ENCODE data around the gene KCTD17.
A peak's percentile ranks its signal among the peaks of the same experiment; 100 is the strongest.

The KCTD17 gene

GRCh38 chr22:37083914-37084313 lies 32.4 kb downstream of the KCTD17 start:
- no peak for DNase-seq

DNA sequence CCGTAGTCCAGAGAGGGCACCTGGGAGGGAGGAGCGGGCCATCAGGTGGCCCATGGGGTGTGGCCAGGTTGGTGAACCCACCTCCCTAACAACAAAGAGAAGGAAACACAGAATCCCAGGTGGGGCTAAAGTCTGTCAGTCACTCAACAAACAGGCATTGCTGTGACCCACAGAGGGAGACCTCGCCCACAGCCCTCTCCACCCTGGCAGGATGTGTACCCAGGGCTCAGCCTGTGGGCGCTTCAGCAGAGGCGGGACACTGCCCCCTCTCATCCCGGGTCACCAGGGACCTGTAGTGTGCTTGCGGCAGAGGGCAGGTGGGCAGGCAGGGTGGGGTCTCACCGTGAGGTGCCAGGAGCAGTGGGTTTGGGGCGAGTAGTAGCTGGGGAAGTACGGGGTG lies 32.8 kb downstream of the KCTD17 start:
- DNase-seq: no peak

GRCh38 chr22:37086184-37086583 lies 34.6 kb downstream of the KCTD17 start:
- no peak for DNase-seq

DNA sequence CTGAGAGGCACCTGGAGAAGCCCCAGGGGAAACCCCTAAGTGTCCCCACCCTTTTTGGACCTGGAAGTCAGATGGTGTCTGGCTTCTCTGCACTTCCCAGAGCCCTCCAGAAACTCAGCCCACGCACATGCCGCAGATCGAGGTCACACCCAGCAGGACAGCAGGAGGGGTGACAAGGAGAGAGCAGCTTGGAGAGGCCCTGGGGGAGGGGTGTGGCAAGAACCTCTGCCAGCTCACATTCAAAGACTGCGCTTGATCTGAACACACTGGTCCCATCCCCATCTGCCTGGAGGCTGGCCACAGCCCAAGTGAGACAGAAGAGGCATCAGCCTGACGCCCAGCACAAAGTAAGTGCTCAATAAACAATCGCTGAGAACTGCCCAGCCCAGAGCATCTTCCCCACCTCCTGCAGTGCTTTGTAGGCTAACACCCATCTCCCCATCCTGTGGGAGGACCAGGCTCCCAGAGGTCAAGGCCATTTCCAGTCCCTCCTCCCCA lies 36.6 kb downstream of the KCTD17 start:
- DNase-seq: peak; percentile 24

GRCh38 chr22:37088750-37089408 lies 37.3 kb downstream of the KCTD17 start:
- DNase-seq: no peak

DNA sequence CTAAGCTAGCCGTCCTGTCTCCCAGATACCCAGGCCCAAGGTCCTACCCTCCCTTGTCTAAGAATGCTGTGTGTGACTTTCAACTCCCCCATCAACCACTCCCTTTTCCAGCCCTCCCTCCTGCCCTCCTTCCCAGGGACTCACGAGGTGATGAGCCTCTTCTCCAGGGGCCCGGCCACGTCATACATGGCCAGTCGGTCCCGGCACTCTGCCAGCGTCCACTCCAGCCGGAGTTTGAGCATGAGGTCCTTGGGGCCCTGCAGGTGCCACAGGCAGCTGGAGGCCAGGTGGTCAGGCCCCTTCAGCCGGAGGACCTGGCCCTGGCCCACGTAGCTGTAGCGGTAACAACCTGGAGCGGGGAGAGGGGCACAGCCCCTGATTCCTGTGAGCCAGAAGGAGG lies 37.9 kb downstream of the KCTD17 start:
- DNase-seq: no peak

DNA sequence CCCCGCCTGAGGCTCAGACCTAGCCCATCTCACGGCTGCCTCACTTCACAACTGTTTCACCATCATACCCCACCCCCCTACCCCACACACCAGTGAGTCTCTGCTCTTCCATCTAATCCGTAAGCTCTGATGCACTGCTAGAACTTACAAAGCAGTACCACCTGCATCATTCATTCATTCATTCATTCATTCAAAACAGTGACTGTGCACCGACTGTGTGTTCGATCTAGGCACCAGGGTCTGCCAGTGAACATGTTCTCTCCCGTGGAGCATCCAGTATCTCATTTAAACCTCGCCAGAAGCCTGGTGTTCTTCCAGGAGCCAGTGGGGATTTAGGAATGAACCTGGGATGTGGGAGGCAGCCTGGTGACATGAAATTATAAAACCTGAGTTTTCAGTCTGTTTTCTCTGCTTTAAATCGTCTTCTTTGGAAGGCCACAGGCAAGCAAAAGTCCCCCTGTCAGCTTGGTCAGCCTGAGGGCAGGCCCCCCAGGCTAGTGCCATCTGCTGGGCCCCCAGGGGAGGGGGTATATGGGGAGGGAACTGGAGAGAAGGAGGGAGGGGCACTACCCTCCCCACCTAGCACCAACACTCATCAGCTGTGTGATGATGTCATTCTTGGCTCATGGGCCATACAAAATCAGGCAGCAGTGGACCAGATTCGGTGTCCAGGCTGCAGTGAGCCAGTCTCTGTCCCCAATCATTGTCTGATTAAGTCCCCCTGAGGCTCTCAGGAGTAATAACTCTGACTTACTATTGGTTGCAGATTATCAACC lies 39.6 kb downstream of the KCTD17 start:
- DNase-seq: no peak

DNA sequence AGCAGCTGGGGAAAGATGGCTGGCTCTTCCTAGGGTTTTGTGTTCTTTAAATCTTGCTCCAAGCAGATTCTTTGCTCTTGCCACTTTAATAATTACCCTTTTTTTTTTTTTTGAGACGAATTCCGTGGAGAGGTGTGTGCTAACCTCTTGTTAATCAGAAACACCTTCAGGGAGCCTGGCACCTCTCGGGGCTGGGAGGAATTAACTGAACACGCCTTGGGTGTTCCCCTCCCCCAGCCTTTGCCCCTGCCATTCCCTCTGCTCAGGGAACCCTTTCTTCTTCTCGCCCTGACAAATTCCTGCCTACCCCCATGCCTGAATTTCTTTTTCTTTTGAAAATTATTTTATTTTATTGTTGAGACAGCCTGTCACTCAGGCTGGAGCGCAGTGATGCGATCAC lies 40.5 kb downstream of the KCTD17 start:
- no peak for DNase-seq

- no peak for DNase-seq
Measured at GRCh38 chr22:37092997-37093396, 41.5 kb downstream of the KCTD17 start.

- no peak for DNase-seq
Measured at GRCh38 chr22:37094239-37094638, 42.7 kb downstream of the KCTD17 start.

- no peak for DNase-seq
Measured at GRCh38 chr22:37095113-37095512, 43.6 kb downstream of the KCTD17 start.

GRCh38 chr22:37097346-37097745 lies 45.8 kb downstream of the KCTD17 start:
- no peak for DNase-seq

- no peak for DNase-seq
Measured at GRCh38 chr22:37098976-37099591, 47.5 kb downstream of the KCTD17 start.

GRCh38 chr22:37100589-37101127 lies 49.1 kb downstream of the KCTD17 start:
- peak; percentile 48 for DNase-seq

DNA sequence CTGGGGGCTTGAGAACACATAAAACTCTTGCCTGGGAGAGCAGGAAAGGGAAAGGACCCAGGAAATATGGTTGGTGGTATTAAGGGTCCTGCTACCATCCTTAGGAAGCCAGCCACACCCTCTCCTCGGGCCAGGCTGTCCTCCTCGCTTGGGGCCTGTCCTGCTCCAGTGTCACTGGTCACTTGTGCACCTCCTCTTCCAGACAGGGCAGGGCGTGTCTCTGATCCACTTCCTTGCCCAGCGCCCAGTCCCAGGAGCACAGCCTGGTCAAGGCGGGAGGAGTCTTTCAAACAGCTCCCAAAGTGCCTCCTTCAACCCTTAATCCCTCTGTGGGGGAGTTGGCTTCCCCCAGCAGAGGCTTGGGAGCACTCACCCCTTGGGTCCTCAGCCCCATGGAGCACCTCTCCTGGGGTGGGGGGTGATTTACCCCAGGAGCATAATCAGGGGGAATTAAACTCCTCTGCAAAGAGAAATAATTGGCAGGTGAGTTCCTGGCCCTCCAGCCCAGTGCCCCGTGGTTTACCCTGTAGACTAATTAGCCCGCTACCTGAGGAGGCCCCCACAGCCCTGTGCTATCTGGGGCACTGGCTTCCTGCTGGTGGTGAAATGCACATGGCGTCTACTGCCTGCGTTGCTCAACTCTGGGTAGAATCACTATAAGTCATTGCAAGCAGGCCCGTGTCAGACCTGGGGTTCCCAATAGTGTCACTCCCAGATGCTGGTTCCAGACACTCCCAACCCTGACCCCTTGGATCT lies 49.9 kb downstream of the KCTD17 start:
- DNase-seq: no peak

- DNase-seq: no peak
Measured at GRCh38 chr22:37103151-37103550, 51.6 kb downstream of the KCTD17 start.

GRCh38 chr22:37103656-37104452 lies 52.3 kb downstream of the KCTD17 start:
- no peak for DNase-seq

DNA sequence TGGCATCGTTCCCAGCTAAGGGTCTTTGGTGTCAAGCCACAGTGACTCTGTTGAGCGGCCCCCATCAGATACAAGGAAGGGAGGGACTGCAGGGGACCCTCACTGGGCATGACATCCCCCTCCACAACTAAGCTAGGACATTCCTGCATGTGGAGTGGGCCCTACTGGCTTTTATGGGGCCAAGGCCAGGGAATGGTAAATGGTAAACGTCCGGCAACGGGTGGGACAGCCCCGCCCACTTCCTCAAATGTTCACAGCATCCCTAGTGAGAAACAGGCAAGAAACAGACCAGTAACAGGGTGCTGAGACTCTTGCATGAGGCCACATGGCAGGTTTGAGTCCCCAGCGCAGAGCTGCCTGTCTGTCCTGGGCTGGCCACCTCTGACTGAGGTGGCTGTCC lies 53.6 kb downstream of the KCTD17 start:
- peak; percentile 22 for DNase-seq

DNA sequence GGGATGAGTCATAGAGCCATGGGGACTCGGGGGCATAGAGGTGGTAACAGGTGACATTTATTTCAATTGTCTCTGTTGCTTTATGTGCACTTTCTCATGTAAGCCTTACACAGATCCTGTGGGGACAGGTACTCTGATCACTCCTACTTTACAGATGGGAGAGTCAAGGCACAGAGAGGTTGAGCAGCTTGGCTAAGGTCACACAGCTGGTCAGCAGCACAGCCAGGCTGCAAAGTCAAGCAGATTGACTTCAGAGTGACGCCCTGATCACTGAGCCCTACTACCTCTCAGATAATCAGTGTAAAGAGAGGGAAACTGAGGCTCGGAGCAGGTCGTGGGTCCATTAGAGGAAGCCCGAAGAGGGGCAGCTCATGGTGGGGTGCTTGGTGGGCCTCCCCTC lies 54.4 kb downstream of the KCTD17 start:
- no peak for DNase-seq

GRCh38 chr22:37107816-37108621 lies 56.5 kb downstream of the KCTD17 start:
- no peak for DNase-seq

GRCh38 chr22:37109242-37109917 lies 57.8 kb downstream of the KCTD17 start, which contains the start of gene TMPRSS6:
TSS of gene TMPRSS6 (minus strand) at chr22:37109713. CDS start at chr22:37103417, 6,296 bp downstream.
- no peak for DNase-seq
